Activated CD4-positive, alpha-beta T cell treated with anti-CD3 and anti-CD28 coated beads, Interleukin-2, amount 50 U/mL, for 16 hours (primary cell): ENCODE data around the gene CLPX.
"Not testable (repeated sequence)": the region's sequence is repeated elsewhere in the genome, so short reads cannot be mapped to it uniquely, and the experiment has no call there.

ENCODE experiments used
- DNase-seq: peaks from one replicate; pipeline ENCODE4 v3.0.0-alpha.2; 2020

The CLPX gene

GRCh38 chr15:65204931-65205660, 20.0 kb upstream of the CLPX start:
- no peak for DNase-seq

DNA sequence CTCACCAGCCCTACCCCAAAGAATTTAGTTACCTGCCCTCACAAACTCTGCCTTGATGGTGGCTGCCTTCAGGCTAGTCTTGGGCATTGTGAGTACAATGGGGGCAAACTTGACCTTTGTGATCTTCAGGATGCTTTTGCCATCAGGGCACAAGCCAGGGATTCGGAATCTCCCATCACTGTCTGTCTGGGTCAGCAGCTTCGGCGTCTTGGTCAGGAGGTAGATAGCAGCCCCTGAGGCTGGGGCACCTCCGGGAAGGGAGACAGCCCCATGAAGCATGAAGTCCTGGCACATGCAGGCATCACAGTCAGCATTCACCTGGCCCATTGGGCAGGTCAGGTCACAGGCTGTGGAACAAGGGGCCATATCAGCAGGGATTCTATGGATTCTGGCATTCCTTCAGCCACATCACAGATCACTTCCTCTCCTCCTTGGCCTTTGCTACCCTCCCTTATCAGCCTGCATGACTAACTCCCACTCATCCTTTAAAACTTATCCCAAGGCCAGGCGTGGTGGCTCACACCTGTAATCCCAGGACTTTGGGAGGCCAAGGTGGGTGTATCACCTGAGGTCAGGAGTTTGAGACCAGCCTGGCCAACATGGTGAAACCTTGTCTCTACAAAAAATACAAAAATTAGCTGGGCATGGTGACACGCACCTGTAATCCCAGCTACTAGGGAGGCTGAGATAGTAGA, 19.2 kb upstream of the CLPX start:
- no peak for DNase-seq

DNA sequence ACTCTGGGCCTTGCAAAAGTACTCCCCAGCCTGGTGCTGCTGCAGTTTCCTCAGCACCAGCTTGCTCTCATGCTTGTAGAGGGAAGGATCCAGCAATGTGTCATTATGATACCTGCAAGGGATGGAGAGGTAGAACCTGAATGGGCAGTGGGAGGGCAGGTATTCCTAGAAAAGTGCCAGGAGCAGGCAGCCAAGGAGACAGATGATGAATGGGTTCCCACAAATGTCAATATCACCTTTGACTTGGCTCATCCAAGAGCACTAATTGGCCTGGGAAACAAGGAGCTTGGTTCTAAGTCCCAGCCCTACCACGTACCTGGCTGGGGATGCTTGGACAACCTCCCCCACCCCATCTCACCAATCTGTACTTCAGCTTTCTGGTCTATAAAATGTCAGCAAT, 16.8 kb upstream of the CLPX start:
- no peak for DNase-seq

DNA sequence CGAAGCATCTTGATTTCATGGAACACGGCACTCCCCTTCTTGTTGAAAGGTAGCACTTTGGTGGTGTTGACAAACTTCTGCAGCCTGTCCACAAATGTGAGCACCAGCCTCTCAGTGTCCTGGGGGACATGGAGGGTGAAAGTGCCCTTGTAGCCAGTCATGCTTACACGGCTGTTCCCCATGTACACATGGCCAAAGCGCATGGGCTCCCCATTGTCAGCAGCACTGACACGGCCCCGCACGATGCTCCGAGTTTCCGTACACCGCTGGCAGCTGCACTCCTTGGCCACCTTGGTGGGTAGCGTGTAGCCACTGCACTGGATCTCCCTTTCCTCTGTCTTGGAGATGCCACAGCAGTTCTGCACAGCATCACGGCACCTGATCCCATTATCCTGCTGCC, 13.4 kb upstream of the CLPX start:
- no peak for DNase-seq

- DNase-seq, result no peak
Observed at GRCh38 chr15:65197337-65197645, 12.1 kb upstream of the CLPX start.

- DNase-seq, result no peak
Observed at GRCh38 chr15:65196637-65197336, 11.6 kb upstream of the CLPX start.

DNA sequence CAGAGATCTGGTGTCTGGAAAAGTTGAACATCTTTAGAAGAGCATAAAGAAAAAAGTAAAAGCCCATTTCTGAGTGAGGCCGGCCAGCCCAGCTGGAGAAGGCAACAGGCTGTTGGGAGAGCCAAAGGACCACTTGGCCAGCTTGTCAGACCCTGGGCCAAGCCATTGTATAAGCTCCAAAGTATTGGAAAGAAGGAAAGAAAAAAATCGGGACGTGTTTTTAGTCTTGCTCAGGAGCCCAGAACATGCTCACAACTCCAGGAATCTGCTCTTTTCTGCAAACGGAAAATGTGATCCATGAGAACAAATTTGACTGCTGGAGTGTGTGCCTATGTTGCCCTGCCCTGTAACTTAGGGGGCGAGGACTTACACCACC, 10.4 kb upstream of the CLPX start:
- DNase-seq, result no peak

- no peak for DNase-seq
Observed at GRCh38 chr15:65194826-65195547, 9.8 kb upstream of the CLPX start.

DNA sequence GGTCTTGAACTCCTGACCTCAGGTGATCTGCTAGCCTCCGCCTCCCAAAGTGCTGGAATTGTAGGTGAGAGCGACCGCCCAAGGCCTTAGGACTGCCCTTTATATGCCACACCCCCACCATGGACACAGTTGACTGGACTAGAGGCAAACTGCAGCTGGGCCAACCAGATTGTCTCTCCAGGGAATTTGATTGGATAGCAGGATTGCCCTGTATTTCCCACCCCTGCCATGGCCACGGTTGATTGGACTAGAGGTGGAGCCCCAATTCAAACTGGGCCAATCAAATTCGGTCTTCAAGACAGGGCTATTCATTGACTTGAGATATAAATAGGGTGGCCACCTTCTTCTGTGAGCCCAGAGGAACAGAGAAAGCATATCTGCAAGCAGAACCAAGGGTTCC, 6.9 kb upstream of the CLPX start:
- no peak for DNase-seq

DNA sequence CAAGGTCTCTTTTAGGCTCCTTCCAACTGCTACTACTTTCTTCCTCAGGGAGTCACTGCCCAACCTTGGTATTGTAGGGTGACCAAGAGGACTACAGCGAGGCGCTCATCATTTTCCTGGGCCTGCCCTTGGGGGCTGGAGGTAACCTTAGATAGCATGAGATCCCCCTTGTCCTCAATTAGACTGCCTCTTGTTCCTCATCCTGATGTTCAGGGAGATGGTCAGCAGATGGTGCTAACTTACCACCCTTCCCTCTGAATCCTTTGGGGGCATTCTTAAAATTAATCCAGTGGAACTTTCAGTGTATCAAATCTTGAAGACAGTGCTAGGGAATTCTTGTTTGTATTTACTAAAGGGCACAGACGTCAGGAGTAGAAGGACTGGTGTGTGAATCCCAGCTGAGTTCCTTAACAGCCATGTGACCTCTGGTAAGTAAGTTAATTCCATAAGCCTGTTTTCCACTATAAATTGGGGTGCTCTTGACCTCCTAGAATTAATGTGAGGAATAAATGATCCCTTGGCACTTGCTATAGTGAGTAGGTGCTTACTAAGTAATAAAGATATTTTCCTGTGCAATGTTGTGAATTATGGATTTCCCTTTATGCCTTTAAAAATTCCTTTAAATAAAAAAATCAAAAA, 4.1 kb upstream of the CLPX start:
- DNase-seq, result peak; percentile 42

DNA sequence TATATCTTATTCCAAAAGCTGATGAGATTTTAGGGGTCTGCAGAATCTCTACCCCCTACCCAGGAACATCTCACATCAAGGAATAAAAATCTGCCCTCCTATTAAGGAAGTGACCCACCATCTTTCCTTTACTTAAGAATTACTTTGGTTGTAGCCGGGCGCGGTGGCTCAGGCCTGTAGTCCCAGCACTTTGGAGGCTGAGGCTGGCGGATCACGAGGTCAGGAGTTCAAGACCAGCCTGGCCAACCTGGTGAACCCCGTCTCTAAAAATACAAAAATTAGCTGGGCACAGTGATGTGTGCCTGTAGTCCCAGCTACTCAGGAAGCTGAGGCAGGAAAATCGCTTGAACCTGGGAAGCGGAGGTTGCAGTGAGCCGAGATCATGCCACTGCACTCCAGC, 3.3 kb upstream of the CLPX start:
- DNase-seq, result not testable (repeated sequence)

DNA sequence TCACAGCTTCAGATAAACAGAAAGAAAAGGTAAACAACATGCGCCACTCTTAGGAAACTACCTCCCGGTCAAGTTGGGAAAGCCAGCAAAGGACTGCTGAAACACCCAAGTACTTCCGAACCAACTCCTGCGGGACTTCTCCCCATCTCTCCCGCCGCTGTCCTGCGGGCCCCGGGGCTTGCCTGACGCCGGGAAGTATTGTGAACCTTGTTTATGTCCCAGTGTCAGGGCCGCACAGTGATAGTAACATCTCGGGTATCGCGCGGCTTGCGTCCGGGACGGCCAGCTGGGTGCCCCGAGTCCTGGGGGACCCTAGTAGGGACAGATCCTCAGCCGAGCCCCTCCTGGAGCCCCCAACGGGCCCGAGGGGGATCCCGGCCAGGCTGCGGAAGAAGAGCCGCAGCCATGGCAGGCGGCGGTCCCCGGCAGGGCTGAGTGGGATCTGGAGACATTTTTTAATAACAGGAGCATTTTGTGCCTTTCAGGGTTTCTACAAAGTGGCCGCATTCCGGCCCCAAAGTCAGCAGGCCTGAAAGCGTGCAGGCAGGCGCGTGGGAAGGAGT, 756 bp downstream of the CLPX start:
- DNase-seq, result peak; percentile 47

- no peak for DNase-seq
Observed at GRCh38 chr15:65183865-65184159, 1.3 kb downstream of the CLPX start.

- no peak for DNase-seq
Observed at GRCh38 chr15:65182538-65182937, 2.6 kb downstream of the CLPX start.

GRCh38 chr15:65181582-65182353, 3.4 kb downstream of the CLPX start:
- DNase-seq, result not testable (repeated sequence)

DNA sequence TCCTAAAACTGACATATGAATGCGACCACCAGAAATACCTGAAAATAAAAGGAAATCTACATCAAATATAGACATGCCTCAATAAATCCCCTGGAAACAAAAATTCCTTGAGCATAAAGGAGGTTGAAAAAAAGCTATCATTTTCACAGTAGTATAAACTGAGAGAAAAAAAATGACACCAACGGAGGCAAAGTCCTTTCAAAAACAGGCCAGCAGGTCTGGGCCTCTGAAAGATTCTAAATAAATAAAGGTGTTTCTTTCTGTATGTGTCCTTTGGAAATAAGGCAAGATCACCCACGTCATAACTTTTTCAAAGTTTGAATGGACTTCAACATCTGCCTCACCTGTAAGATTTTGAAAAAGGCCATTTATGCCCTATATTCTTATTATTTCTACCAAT, 5.0 kb downstream of the CLPX start:
- no peak for DNase-seq

- DNase-seq, result no peak
Observed at GRCh38 chr15:65177901-65178300, 7.2 kb downstream of the CLPX start.

DNA sequence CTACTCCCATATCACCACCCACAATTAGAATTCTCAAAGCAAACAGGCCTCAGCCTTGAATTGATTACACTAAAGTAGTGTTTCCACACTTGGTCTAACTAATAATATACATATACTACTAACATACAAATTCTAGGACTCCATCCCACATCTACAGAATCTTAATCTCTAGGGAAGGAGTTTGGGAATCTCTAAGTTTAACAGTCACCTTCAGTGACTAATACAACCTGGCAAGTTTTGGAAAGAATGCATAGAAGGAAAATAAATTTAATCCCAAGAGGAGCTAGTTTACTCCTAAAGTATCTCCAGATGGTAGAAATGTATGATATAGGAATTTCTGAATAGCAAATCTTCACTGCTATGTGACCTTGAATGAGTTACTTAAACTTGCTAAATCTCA, 9.1 kb downstream of the CLPX start:
- DNase-seq, result no peak

GRCh38 chr15:65175511-65175910, 9.6 kb downstream of the CLPX start:
- no peak for DNase-seq

- DNase-seq, result no peak
Observed at GRCh38 chr15:65174509-65174908, 10.6 kb downstream of the CLPX start.

GRCh38 chr15:65172531-65172930, 12.6 kb downstream of the CLPX start:
- DNase-seq, result no peak

GRCh38 chr15:65171428-65171827, 13.7 kb downstream of the CLPX start:
- DNase-seq, result no peak
